Liver (tissue), 2 donors: ENCODE data around the gene COL15A1.

Experiments
- TF ChIP-seq, protein P1 (sequence below): fragments of 150-350 bp; IDR thresholded peaks from 2 replicates; pipeline ENCODE4 v1.5.1; 2017; ENCODE audit warnings: improper control_type of control experiment, low read depth, low read length; ENCODE audit not compliant: missing input control
- TF ChIP-seq, protein P2 (sequence below): IDR thresholded peaks from 2 replicates; pipeline ENCODE4 v1.6.1; 2016; ENCODE audit warnings: antibody characterized with exemption
- TF ChIP-seq, protein P3 (sequence below): IDR thresholded peaks from 2 replicates; pipeline ENCODE4 v1.6.1; 2016; ENCODE audit warnings: antibody characterized with exemption
- donor health status: healthy.

DNA sequence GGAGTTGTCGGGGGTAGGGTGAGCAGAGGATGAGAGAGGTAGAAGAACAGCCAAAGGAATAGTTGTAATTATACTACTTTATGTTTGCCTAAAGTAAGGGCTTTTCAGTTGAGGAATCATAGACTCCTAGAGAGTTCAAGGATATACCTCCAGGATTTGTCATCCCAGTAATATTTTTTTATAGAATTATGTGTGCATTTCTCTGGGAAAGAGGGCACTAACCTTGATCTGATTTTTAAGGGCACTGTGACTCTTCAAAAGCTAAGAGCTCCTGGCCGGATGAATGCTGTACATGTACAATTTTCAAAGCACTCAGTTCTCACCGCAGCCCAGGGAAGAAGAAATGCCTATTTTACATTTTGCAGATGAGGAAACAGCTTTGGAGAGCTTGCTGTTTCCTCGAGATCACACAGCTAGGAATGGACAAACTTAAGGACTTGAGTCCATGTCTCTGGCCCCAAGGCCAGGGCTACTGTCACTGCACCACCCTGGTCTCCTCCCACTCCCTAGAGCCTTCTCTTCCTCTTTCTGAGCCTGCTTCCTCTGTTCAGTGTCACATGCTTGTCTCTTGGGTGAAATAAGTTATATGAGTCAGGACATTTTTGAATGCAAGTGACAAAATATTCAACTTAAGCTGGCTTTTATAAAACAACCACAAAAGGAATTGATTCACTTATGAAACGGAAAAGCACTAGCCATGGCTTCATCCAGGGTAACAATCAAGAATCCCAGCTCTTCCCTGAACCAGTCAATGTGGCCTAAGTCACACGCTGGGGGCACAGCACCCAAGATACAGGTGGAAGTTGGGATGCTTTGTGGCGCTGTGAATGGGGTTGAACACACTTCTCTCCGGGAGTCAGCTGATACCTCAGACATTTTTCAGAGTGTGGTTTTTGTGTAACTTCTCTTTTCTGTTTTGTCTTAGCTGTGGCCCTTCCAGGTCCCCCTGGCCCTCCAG lies 115.5 kb downstream of the COL15A1 start:
- TF ChIP-seq, protein P1, sequence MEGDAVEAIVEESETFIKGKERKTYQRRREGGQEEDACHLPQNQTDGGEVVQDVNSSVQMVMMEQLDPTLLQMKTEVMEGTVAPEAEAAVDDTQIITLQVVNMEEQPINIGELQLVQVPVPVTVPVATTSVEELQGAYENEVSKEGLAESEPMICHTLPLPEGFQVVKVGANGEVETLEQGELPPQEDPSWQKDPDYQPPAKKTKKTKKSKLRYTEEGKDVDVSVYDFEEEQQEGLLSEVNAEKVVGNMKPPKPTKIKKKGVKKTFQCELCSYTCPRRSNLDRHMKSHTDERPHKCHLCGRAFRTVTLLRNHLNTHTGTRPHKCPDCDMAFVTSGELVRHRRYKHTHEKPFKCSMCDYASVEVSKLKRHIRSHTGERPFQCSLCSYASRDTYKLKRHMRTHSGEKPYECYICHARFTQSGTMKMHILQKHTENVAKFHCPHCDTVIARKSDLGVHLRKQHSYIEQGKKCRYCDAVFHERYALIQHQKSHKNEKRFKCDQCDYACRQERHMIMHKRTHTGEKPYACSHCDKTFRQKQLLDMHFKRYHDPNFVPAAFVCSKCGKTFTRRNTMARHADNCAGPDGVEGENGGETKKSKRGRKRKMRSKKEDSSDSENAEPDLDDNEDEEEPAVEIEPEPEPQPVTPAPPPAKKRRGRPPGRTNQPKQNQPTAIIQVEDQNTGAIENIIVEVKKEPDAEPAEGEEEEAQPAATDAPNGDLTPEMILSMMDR = no peak
- TF ChIP-seq, protein P2, sequence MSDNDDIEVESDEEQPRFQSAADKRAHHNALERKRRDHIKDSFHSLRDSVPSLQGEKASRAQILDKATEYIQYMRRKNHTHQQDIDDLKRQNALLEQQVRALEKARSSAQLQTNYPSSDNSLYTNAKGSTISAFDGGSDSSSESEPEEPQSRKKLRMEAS = no peak
- TF ChIP-seq, protein P3, sequence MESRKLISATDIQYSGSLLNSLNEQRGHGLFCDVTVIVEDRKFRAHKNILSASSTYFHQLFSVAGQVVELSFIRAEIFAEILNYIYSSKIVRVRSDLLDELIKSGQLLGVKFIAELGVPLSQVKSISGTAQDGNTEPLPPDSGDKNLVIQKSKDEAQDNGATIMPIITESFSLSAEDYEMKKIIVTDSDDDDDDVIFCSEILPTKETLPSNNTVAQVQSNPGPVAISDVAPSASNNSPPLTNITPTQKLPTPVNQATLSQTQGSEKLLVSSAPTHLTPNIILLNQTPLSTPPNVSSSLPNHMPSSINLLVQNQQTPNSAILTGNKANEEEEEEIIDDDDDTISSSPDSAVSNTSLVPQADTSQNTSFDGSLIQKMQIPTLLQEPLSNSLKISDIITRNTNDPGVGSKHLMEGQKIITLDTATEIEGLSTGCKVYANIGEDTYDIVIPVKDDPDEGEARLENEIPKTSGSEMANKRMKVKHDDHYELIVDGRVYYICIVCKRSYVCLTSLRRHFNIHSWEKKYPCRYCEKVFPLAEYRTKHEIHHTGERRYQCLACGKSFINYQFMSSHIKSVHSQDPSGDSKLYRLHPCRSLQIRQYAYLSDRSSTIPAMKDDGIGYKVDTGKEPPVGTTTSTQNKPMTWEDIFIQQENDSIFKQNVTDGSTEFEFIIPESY = no peak
